AG04450 (cell line): ENCODE results near the gene MUL1. TPM values are rescaled to one million over a fixed set of nuclear protein-coding genes. Genes with fewer than 3 reads are reported as not detected.

ENCODE experiments used
- CTCF ChIA-PET: fragments of 300-600, 350-600 bp; formaldehyde crosslinking; extraction: SDS; loops from one replicate; lab custom pipeline; 2022; ENCODE audit warnings: antibody characterized with exemption, inconsistent platforms; lab: Charles Lee
- POLR2A ChIA-PET: fragments of 350-600 bp; formaldehyde crosslinking; extraction: SDS; loops from one replicate; lab custom pipeline; 2021; ENCODE audit warnings: antibody characterized with exemption, inconsistent platforms; lab: Yijun Ruan, JAX
- DNase-seq: peaks from one replicate; pipeline ENCODE4 v3.0.0-alpha.2; 2011; ENCODE audit warnings: low read depth, low spot score
- H3K27ac ChIP-seq: one replicate; pipeline ENCODE4 v1.5.1; 2012; ENCODE audit warnings: low read depth, low read length, control low read depth
- H3K27me3 ChIP-seq: one replicate; pipeline ENCODE4 v1.6.0; 2012; ENCODE audit warnings: low read length; ENCODE audit not compliant: control insufficient read depth, insufficient read depth
- H3K4me3 ChIP-seq: 2 replicates; pipeline ENCODE4 v1.5.1; 2011; ENCODE audit warnings: mild to moderate bottlenecking, low read depth, low read length, control low read depth
- H3K9me3 ChIP-seq: 2 replicates; pipeline ENCODE4 v1.5.1; 2012; ENCODE audit warnings: low read length; ENCODE audit not compliant: control insufficient read depth, insufficient read depth
- polyA plus RNA-seq: library from polyadenylated mRNA; depleted of rRNA; stranded (reverse); fragments of >200 nt; gene quantifications from 2 replicates; pipeline ENCODE4 v1.2.3, GENCODE V29; 2011
- TF ChIP-seq, protein P1 (sequence below): IDR thresholded peaks from 2 replicates; pipeline ENCODE4 v1.5.1; 2011; ENCODE audit warnings: low read depth, low read length, control low read depth, inconsistent platforms

Gene MUL1
- polyA plus RNA-seq, 1 experiment, result 23.1 TPM

DNA sequence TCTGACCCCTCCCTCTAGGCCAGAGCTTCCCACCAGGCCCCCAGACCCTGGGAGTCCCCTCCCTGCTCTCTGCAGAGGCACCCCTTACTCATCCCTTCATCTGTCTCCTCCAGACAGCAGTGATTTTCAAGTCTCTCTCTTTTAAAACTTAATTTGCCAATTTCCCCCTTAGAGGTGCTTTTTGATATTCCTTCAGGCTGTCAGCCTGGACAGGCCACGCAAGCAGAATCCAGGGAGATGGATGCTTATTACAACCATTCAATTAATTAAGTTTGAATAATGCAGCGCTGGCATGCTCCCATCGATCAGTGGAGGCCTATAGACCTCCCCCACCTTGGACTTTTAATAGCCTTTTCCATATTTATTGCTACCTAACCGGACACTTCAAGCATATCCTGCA lies 28.1 kb downstream of the MUL1 start:
- DNase-seq, result no peak
- CTCF ChIA-PET, result interaction anchor here (0.6 to 1.8 kb wide), 3 partner anchors 15 to 267 kb away, joined by 4 to 8 read pairs (median 6); no protein-coding TSS in a partner anchor
- H3K9me3 ChIP-seq, result peaks cover 8% of the 10 kb centered on the region; the same call in 1 of the 2 replicates
- no peaks in the 10 kb centered on the region for H3K27me3 ChIP-seq
- H3K4me3 ChIP-seq, result no peak overlapping the region
- TF ChIP-seq, protein P1, sequence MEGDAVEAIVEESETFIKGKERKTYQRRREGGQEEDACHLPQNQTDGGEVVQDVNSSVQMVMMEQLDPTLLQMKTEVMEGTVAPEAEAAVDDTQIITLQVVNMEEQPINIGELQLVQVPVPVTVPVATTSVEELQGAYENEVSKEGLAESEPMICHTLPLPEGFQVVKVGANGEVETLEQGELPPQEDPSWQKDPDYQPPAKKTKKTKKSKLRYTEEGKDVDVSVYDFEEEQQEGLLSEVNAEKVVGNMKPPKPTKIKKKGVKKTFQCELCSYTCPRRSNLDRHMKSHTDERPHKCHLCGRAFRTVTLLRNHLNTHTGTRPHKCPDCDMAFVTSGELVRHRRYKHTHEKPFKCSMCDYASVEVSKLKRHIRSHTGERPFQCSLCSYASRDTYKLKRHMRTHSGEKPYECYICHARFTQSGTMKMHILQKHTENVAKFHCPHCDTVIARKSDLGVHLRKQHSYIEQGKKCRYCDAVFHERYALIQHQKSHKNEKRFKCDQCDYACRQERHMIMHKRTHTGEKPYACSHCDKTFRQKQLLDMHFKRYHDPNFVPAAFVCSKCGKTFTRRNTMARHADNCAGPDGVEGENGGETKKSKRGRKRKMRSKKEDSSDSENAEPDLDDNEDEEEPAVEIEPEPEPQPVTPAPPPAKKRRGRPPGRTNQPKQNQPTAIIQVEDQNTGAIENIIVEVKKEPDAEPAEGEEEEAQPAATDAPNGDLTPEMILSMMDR, result no peak
- POLR2A ChIA-PET, result no interaction called here
- H3K27ac ChIP-seq, result no peak overlapping the region

GRCh38 chr1:20478057-20478635 lies 29.8 kb downstream of the MUL1 start:
- DNase-seq, result no peak
- Histone ChIP-seq H3K4me3 (no peak overlapping the region), H3K27ac (peak overlapping the region; percentile 52), H3K27me3 (no peaks in the 10 kb centered on the region), H3K9me3 (no peaks in the 10 kb centered on the region; the same call in 1 of the 2 replicates)
- ChIA-PET CTCF (interaction anchor here (1.4 to 1.8 kb wide), 2 partner anchors 16 to 265 kb away, joined by 6 to 8 read pairs; no protein-coding TSS in a partner anchor), POLR2A (interaction anchor here (0.6 kb wide), 1 partner anchor 266 kb away, joined by 4 read pairs; no protein-coding TSS in a partner anchor)
- TF ChIP-seq, protein P1, result no peak

GRCh38 chr1:20477348-20478056 lies 30.4 kb downstream of the MUL1 start:
- POLR2A ChIA-PET, result interaction anchor here (0.6 kb wide), 1 partner anchor 265 kb away, joined by 4 read pairs; no protein-coding TSS in a partner anchor
- peak overlapping the region; percentile 57 for H3K27ac ChIP-seq
- CTCF ChIA-PET, result interaction anchor here (0.5 kb wide), 1 partner anchor 265 kb away, joined by 5 read pairs; no protein-coding TSS in a partner anchor

DNA sequence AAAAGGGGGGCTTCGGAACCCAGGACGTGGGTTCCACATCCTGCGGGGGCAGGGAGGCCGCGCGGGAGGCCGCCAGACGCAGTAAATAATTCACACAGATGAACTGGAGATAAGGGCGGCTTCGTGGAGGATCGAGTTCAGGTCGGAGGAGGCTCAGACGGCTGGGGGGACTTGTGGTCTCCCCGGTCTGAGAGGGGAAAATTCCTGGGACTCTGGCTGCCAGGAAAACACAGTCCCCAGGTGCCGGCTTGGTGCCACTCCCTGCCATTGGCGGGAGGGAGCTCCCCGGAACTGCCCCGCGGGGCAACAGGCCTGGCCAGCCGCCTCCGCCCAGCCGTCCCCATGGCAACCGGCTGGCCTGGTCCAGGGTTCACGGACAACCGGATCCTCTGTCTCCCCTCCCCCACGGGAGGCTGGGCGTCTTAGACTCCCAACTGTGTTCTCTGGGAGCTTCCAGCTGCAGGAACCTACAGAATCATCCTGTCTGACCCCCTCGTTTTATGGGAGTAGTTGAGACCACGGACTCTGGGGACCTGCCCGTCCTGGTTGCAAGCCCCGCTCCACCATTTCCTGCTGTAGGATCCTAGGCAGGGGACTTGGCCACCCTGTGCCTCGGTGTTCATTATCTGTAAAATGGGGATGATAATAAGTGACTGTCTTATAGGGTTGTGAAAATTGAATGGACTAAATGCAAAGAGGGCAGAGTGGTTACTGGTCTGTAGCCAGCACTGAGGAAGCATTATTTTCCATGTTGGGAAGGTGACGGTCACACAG lies 31.5 kb downstream of the MUL1 start:
- no peak overlapping the region for H3K27ac ChIP-seq
- DNase-seq, result no peak
- ChIA-PET POLR2A (no interaction called here), CTCF (interaction anchor here (0.5 kb wide), 1 partner anchor 264 kb away, joined by 5 read pairs; no protein-coding TSS in a partner anchor)
- no peak overlapping the region for H3K4me3 ChIP-seq
- TF ChIP-seq, protein P1, result no peak
- H3K27me3 ChIP-seq, result no peaks in the 10 kb centered on the region
- H3K9me3 ChIP-seq, result no peaks in the 10 kb centered on the region; the same call in 1 of the 2 replicates

More at GRCh38 chr1:20477348-20478056, 30.4 kb downstream of the MUL1 start:
- Histone ChIP-seq H3K9me3 (no peaks in the 10 kb centered on the region; the same call in 1 of the 2 replicates), H3K27me3 (no peaks in the 10 kb centered on the region), H3K4me3 (no peak overlapping the region)
- TF ChIP-seq, protein P1, result no peak
- no peak for DNase-seq
